Activated CD4-positive, CD25-positive, alpha-beta regulatory T cell treated with anti-CD3 and anti-CD28 coated beads, Interleukin-2, amount 50 U/mL, for 16 hours (primary cell): ENCODE data around the gene ADAMTS12.
"Not testable (repeated sequence)": the region's sequence is repeated elsewhere in the genome, so short reads cannot be mapped to it uniquely, and the experiment has no call there.

ENCODE experiments used
- DNase-seq: peaks from one replicate; pipeline ENCODE4 v3.0.0-alpha.2; 2020; ENCODE audit warnings: low read depth, low spot score

Gene ADAMTS12

GRCh38 chr5:33891788-33892619 lies at the start of gene ADAMTS12:
Gene ADAMTS12, minus strand, starts transcription at chr5:33891990. Its CDS starts 134 bp downstream, at chr5:33891856.
- no peak for DNase-seq

- no peak for DNase-seq
Measured at GRCh38 chr5:33941090-33941489, 49.3 kb upstream of the ADAMTS12 start.

GRCh38 chr5:33939556-33940262 lies 47.9 kb upstream of the ADAMTS12 start:
- DNase-seq = no peak

- no peak for DNase-seq
Measured at GRCh38 chr5:33938881-33939280, 47.1 kb upstream of the ADAMTS12 start.

- DNase-seq = no peak
Measured at GRCh38 chr5:33938507-33938796, 46.7 kb upstream of the ADAMTS12 start.

GRCh38 chr5:33937707-33938506 lies 46.1 kb upstream of the ADAMTS12 start:
- no peak for DNase-seq

- no peak for DNase-seq
Measured at GRCh38 chr5:33937017-33937706, 45.4 kb upstream of the ADAMTS12 start.

- no peak for DNase-seq
Measured at GRCh38 chr5:33936381-33937016, 44.7 kb upstream of the ADAMTS12 start, which contains the start of gene RXFP3. Gene RXFP3, plus strand, starts transcription at chr5:33936386. Its CDS starts 355 bp downstream, at chr5:33936741.

GRCh38 chr5:33936004-33936380 lies 44.2 kb upstream of the ADAMTS12 start:
- DNase-seq = no peak

GRCh38 chr5:33934176-33934575 lies 42.4 kb upstream of the ADAMTS12 start:
- no peak for DNase-seq

GRCh38 chr5:33933723-33934169 lies 42.0 kb upstream of the ADAMTS12 start:
- DNase-seq = no peak

- no peak for DNase-seq
Measured at GRCh38 chr5:33931136-33931535, 39.3 kb upstream of the ADAMTS12 start.

- no peak for DNase-seq
Measured at GRCh38 chr5:33929925-33930690, 38.3 kb upstream of the ADAMTS12 start.

- no peak for DNase-seq
Measured at GRCh38 chr5:33928283-33928682, 36.5 kb upstream of the ADAMTS12 start.

- no peak for DNase-seq
Measured at GRCh38 chr5:33927685-33928084, 35.9 kb upstream of the ADAMTS12 start.

GRCh38 chr5:33925278-33925677 lies 33.5 kb upstream of the ADAMTS12 start:
- no peak for DNase-seq

- no peak for DNase-seq
Measured at GRCh38 chr5:33921002-33921401, 29.2 kb upstream of the ADAMTS12 start.

GRCh38 chr5:33914844-33915243 lies 23.1 kb upstream of the ADAMTS12 start:
- DNase-seq = not testable (repeated sequence)

- DNase-seq = not testable (repeated sequence)
Measured at GRCh38 chr5:33906248-33906647, 14.5 kb upstream of the ADAMTS12 start.

- no peak for DNase-seq
Measured at GRCh38 chr5:33905381-33905780, 13.6 kb upstream of the ADAMTS12 start.
